IMR-90 (cell line): Measurements from ENCODE around the gene KLKB1. TPM values are rescaled to one million over a fixed set of nuclear protein-coding genes. Genes with fewer than 3 reads are reported as not detected.

Source experiments
- ATAC-seq: fragments of 200-7000 bp; cut with Tn5 transposase; 2 replicates; pipeline ENCODE4 v1.9.1; 2020; ENCODE audit warnings: low read depth, mild to moderate bottlenecking, moderate library complexity
- BruUV-seq: library from RNA; stranded (reverse); fragments of 400-500 nt; replicated peaks from 2 replicates; lab custom pipeline; 2021; lab: Mats Ljungman, UMichigan
- CTCF ChIA-PET: fragments of 300-600 bp; formaldehyde crosslinking; extraction: SDS; loops from one replicate; lab custom pipeline; 2021; ENCODE audit warnings: antibody characterized with exemption; lab: Yijun Ruan, JAX
- POLR2A ChIA-PET: fragments of 300-600 bp; sonication (Branson Sonifier 250); formaldehyde crosslinking; loops from one replicate; lab custom pipeline; 2022; ENCODE audit warnings: antibody characterized with exemption; ENCODE audit not compliant: unreplicated experiment; lab: Charles Lee
- DNase-seq: peaks from one replicate; pipeline ENCODE4 v3.0.0; 2013
- H2AFZ ChIP-seq: replicated peaks from 2 replicates; pipeline ENCODE3; 2013; ENCODE audit warnings: low read length, mild to moderate bottlenecking; ENCODE audit not compliant: poor library complexity
- H2AK5ac ChIP-seq: 2 replicates; pipeline ENCODE4 v1.6.1; 2013; ENCODE audit warnings: low read depth, low read length, inconsistent platforms
- H2AK9ac ChIP-seq: replicated peaks from 2 replicates; pipeline ENCODE3; 2013; ENCODE audit warnings: mild to moderate bottlenecking, low read depth, low read length, moderate library complexity; ENCODE audit not compliant: poor library complexity
- H2BK120ac ChIP-seq: 2 replicates; pipeline ENCODE4 v1.6.1; 2013; ENCODE audit warnings: low read depth, low read length, inconsistent platforms
- H2BK15ac ChIP-seq: 3 replicates; pipeline ENCODE4 v1.6.1; 2013; ENCODE audit warnings: low read depth, low read length, inconsistent platforms
- H2BK20ac ChIP-seq: 2 replicates; pipeline ENCODE4 v1.6.1; 2013; ENCODE audit warnings: low read depth, mild to moderate bottlenecking, inconsistent platforms, low read length, moderate library complexity
- H2BK5ac ChIP-seq: 2 replicates; pipeline ENCODE4 v1.6.1; 2013; ENCODE audit warnings: mild to moderate bottlenecking, low read depth, low read length, inconsistent platforms; ENCODE audit not compliant: poor library complexity, severe bottlenecking
- H3K14ac ChIP-seq: replicated peaks from 2 replicates; pipeline ENCODE4 v1.6.1; 2013; ENCODE audit warnings: low read depth, low read length, inconsistent platforms
- H3K18ac ChIP-seq: 2 replicates; pipeline ENCODE4 v1.6.1; 2013; ENCODE audit warnings: low read depth, low read length, control low read depth
- H3K23ac ChIP-seq: 2 replicates; pipeline ENCODE4 v1.6.1; 2013; ENCODE audit warnings: low read depth, low read length, inconsistent platforms
- H3K27ac ChIP-seq: 2 replicates; pipeline ENCODE4 v1.5.1; 2013; ENCODE audit warnings: mild to moderate bottlenecking, control low read depth, low read length; ENCODE audit not compliant: insufficient read depth
- H3K27me3 ChIP-seq: 2 replicates; pipeline ENCODE4 v1.6.1; 2013; ENCODE audit warnings: low read length; ENCODE audit not compliant: control insufficient read depth, insufficient read depth
- H3K36me3 ChIP-seq: 2 replicates; pipeline ENCODE4 v1.6.1; 2013; ENCODE audit warnings: low read length, mixed read lengths; ENCODE audit not compliant: control insufficient read depth, insufficient read depth
- H3K4ac ChIP-seq: 2 replicates; pipeline ENCODE4 v1.6.1; 2013; ENCODE audit warnings: low read depth, low read length, inconsistent platforms
- H3K4me1 ChIP-seq: 2 replicates; pipeline ENCODE4 v1.6.1; 2013; ENCODE audit warnings: low read length, mixed read lengths; ENCODE audit not compliant: control insufficient read depth, insufficient read depth
- H3K4me2 ChIP-seq: 2 replicates; pipeline ENCODE4 v1.6.1; 2013; ENCODE audit warnings: low read depth, mild to moderate bottlenecking, control low read depth, low read length, moderate library complexity
- H3K4me3 ChIP-seq: 2 replicates; pipeline ENCODE4 v1.5.1; 2013; ENCODE audit warnings: low read depth, mild to moderate bottlenecking, control low read depth, low read length, moderate library complexity; ENCODE audit not compliant: insufficient read depth
- H3K56ac ChIP-seq: 2 replicates; pipeline ENCODE4 v1.6.1; 2013; ENCODE audit warnings: low read length, inconsistent platforms; ENCODE audit not compliant: insufficient read depth; ENCODE audit errors: extremely low read depth
- H3K79me1 ChIP-seq, 2 experiments: 2 replicates each; pipeline ENCODE4 v1.6.1; 2013; ENCODE audit warnings: low read length in 2 of 2, inconsistent platforms in 1 of 2, low read depth in 1 of 2
- H3K9ac ChIP-seq: 2 replicates; pipeline ENCODE4 v1.6.1; 2013; ENCODE audit warnings: low read depth, low read length, control low read depth
- H3K9me1 ChIP-seq: 2 replicates; pipeline ENCODE4 v1.6.1; 2013; ENCODE audit warnings: low read length, inconsistent platforms; ENCODE audit not compliant: insufficient read depth
- H3K9me3 ChIP-seq: 2 replicates; pipeline ENCODE4 v1.6.1; 2013; ENCODE audit warnings: low read length; ENCODE audit not compliant: control insufficient read depth, insufficient read depth
- H4K20me1 ChIP-seq: 2 replicates; pipeline ENCODE4 v1.6.1; 2013; ENCODE audit warnings: low read length, inconsistent platforms; ENCODE audit not compliant: insufficient read depth
- H4K5ac ChIP-seq: 2 replicates; pipeline ENCODE4 v1.6.1; 2013; ENCODE audit warnings: mild to moderate bottlenecking, low read depth, low read length, control low read depth
- H4K8ac ChIP-seq, 2 experiments: 2 replicates each; pipeline ENCODE4 v1.6.1; 2013; ENCODE audit warnings: low read depth in 2 of 2, low read length in 2 of 2, control low read depth in 1 of 2, inconsistent platforms in 1 of 2
- H4K91ac ChIP-seq: 2 replicates; pipeline ENCODE4 v1.6.1; 2013; ENCODE audit warnings: low read depth, low read length, inconsistent platforms; ENCODE audit not compliant: insufficient read depth
- BHLHE40 ChIP-seq: fragments of 150-350 bp; IDR thresholded peaks from 2 replicates; pipeline ENCODE4 v1.6.1; 2016; ENCODE audit warnings: mild to moderate bottlenecking, low read depth, low read length
- CHD1 ChIP-seq: IDR thresholded peaks from 2 replicates; pipeline ENCODE4 v1.6.1; 2012; ENCODE audit warnings: low read depth, low read length, improper control_type of control experiment
- FOS ChIP-seq: fragments of 150-350 bp; IDR thresholded peaks from 2 replicates; pipeline ENCODE4 v1.6.1; 2016; ENCODE audit warnings: low read depth, low read length
- RFX5 ChIP-seq: IDR thresholded peaks from 2 replicates; pipeline ENCODE4 v1.8.0; 2012; ENCODE audit warnings: low read depth, mild to moderate bottlenecking, low read length, moderate library complexity
- WGBS, 2 experiments: methylation state at CpG; one replicate each; pipeline versions ENCODE4 v1.1.5 to v1.1.7; 2013; ENCODE audit warnings: missing lambda C conversion rate in 2 of 2; ENCODE audit not compliant: insufficient read length in 1 of 2; ENCODE audit errors: extremely low coverage in 2 of 2; 5-methylcytosine and 5-hydroxymethylcytosine counted together
- dilution Hi-C: fragments of 300-500 bp; cut with HindIII; formaldehyde crosslinking; loops from one replicate; pipeline ENCODE4 v1.14.3; 2018; ENCODE audit warnings: low sequenced_read_pairs; ENCODE audit not compliant: unreplicated experiment
- in situ Hi-C: fragments of 300-500 bp; cut with MboI; formaldehyde crosslinking; loops from 3 replicates; pipeline ENCODE4 v1.14.3; 2019; ENCODE audit warnings: low sequenced_read_pairs, inconsistent platforms, mixed read lengths
- intact Hi-C: fragments of 100-400 bp; cut with micrococcal nuclease; formaldehyde crosslinking; loops from 2 replicates; pipeline ENCODE4 v1.10.0; 2022
- polyA plus RNA-seq, 3 experiments: library from polyadenylated mRNA; depleted of rRNA; stranded (reverse); fragments of >200 nt; gene quantifications; 2 replicates each; pipeline ENCODE4 v1.2.3, GENCODE V29; 2012; ENCODE audit warnings: low replicate concordance in 1 of 3
- total RNA-seq: library from RNA; depleted of rRNA; stranded (reverse); fragments of >200 nt; gene quantifications from 2 replicates; pipeline ENCODE4 v1.2.3, GENCODE V29; 2012
- TF ChIP-seq, protein P1 (sequence below): fragments of 150-350 bp; IDR thresholded peaks from 2 replicates; pipeline ENCODE4 v1.6.1; 2017; ENCODE audit warnings: mild to moderate bottlenecking, antibody characterized with exemption, low read length, low read depth

KLKB1 gene
- total and polyA plus RNA-seq, 2 of the 4 experiments (the other 2 are of a cell fraction) = 0.03 TPM; not detected in 1

DNA sequence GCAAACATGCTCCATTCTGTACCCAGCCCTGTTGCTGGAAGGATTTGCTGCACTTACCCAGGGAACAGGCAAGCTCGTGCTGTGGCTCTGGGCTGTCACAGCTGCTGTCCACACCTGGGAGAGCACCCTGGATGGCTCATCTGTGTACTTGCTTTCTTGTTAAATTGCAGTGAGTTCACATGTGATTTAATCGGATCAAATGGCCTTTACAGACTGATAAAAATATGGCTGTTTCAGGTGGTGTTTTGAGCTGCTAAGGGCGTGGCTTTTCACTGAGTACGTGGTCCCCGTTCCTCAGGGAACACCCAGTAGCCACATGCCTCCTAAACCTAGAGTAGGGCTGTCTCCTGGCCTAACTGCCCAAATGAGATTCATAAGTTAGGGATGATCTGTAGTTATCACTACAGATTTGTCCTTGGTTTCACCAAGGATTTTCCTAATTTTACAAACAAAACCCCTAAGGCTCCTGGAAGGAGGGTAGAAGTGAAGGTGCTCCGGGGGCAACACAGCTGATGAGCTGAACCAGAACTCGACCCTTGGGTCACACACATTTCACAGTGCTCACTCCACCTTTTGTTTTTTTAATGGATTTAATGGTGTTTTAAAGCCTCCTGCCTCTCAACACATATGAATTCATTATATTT, 13.7 kb downstream of the KLKB1 start:
- H3K4me2 ChIP-seq = no peak overlapping the region
- no peak for ATAC-seq

More for the DNA sequence above, 13.7 kb downstream of the KLKB1 start:
- Histone ChIP-seq H2BK120ac (no peak overlapping the region), H2BK20ac (no peak overlapping the region), H3K36me3 (no peaks in the 10 kb centered on the region), H3K9ac (no peak overlapping the region), H2AK5ac (no peak overlapping the region), H3K4me1 (no peaks in the 10 kb centered on the region), H3K23ac (no peak overlapping the region), H3K4ac (no peak overlapping the region), H3K18ac (no peak overlapping the region), H3K9me3 (no peaks in the 10 kb centered on the region), H3K14ac (no peak overlapping the region), H4K5ac (no peak overlapping the region), H2AFZ (no peak overlapping the region), H4K8ac (no peak overlapping the region), H3K9me1 (no peaks in the 10 kb centered on the region), H2AK9ac (no peak overlapping the region), H2BK15ac (no peak overlapping the region), H3K27ac (no peak overlapping the region), H3K4me3 (no peak overlapping the region), H2BK5ac (no peak overlapping the region), H3K56ac (no peak overlapping the region), H4K20me1 (no peaks in the 10 kb centered on the region), H4K91ac (no peak overlapping the region), H3K79me1 (no peaks in the 10 kb centered on the region), H3K27me3 (no peaks in the 10 kb centered on the region)
- ChIA-PET CTCF (no interaction called here), POLR2A (interaction anchor here (0.6 kb wide), 1 partner anchor 9 kb away, joined by 3 read pairs; no protein-coding TSS in a partner anchor)
- no peak for DNase-seq
- WGBS, 2 experiments = 100% methylated on average over 1 of the region's 7 CpGs; no CpG with 5 or more reads in 1 of the 2 experiments
- BruUV-seq = no TSS peak
- TF ChIP-seq CHD1 (no peak), FOS (no peak), BHLHE40 (no peak), RFX5 (no peak)
- TF ChIP-seq, protein P1, sequence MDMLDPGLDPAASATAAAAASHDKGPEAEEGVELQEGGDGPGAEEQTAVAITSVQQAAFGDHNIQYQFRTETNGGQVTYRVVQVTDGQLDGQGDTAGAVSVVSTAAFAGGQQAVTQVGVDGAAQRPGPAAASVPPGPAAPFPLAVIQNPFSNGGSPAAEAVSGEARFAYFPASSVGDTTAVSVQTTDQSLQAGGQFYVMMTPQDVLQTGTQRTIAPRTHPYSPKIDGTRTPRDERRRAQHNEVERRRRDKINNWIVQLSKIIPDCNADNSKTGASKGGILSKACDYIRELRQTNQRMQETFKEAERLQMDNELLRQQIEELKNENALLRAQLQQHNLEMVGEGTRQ = no peak
- intact Hi-C loops (no loop called here), in situ Hi-C loops (no loop called here), dilution Hi-C loops (no loop called here)
